GM23248 (cell line): ENCODE data around the gene PLA2G4F.

Source experiments
- EZH2 ChIP-seq: fragments of 200-600 bp; sonication (generic); IDR thresholded peaks from 2 replicates; pipeline ENCODE4 v1.6.1; 2018; ENCODE audit warnings: antibody characterized with exemption, mild to moderate bottlenecking; ENCODE audit not compliant: insufficient read depth, poor library complexity, severe bottlenecking
- EZH2phosphoT487 ChIP-seq: fragments of 200-600 bp; sonication (generic); IDR thresholded peaks from 2 replicates; pipeline ENCODE4 v1.6.1; 2018; ENCODE audit warnings: antibody characterized with exemption, moderate library complexity, mild to moderate bottlenecking, low read depth; ENCODE audit not compliant: insufficient read depth

DNA sequence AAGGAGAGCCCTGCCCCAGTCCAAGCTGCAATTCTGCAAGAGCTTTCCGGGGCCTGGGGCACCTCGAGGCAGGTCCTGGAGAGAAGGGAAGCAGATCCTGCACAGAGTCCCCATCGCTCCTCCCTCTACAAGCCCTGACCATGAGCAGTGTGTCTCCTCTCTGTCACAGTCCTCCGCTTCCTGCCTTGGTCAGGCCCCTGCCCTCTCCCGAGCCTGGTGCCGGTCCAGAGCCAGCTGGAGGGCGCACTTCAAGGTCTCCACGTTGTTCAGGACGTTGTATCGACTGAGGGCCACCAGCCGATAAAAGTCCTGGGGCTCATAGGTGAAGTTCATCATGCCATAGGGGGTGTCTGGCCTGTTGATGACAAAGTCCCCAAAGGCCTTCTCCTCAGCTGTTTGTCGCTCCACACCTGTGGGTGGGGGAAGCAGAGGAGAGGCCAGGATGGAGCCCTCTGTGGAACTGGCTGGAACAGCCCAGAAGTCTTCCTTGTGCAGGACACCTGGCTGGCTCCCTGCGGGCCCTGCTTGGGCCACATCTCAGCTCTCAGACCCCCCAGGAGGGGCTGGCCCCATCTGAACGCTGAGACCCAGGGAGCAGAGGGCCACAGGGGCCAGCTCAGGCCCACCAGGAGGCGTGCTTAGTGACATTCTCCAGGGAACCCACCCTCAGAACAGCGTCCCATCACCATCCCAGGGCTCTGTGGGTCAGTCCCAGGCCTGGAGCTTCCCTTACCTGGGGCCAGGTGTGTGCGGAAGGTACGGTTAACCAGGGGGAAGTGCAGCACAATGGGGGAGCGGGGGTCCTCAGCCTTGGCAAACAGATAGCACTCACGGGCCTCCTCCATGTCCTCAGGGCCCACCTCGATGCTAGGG, 14.4 kb downstream of the PLA2G4F start:
- TF ChIP-seq EZH2phosphoT487 (no peak), EZH2 (no peak)
